Measurements from ENCODE around the gene PCGF6. TPM values are rescaled to one million over a fixed set of nuclear protein-coding genes. Genes with fewer than 3 reads are reported as not detected.
A peak's percentile ranks its signal among the peaks of the same experiment; 100 is the strongest.

The PCGF6 gene
- total RNA-seq, 1 donor from 2014 or later = 5.4 TPM

DNA sequence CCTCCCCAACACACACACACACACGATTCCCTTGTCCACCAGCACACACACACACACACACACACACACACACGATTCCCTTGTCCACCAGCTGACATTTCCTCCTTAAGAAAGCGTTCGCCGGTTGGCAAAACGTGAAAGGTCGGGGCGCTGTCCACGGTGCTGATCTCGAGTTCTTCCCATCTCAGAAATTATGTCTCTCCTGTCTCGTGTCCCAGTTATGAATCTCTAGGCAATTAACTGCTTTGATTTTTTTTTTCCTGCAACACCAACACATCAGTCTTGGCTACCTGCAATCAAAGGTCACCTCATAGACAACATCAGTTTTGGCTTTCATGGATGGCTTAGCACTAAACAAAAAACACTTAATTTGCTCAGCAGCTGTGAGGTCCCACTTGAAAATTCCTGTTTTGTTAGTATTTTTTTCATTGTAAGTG lies 72.1 kb downstream of the PCGF6 start:
- TF ChIP-seq, protein P1, sequence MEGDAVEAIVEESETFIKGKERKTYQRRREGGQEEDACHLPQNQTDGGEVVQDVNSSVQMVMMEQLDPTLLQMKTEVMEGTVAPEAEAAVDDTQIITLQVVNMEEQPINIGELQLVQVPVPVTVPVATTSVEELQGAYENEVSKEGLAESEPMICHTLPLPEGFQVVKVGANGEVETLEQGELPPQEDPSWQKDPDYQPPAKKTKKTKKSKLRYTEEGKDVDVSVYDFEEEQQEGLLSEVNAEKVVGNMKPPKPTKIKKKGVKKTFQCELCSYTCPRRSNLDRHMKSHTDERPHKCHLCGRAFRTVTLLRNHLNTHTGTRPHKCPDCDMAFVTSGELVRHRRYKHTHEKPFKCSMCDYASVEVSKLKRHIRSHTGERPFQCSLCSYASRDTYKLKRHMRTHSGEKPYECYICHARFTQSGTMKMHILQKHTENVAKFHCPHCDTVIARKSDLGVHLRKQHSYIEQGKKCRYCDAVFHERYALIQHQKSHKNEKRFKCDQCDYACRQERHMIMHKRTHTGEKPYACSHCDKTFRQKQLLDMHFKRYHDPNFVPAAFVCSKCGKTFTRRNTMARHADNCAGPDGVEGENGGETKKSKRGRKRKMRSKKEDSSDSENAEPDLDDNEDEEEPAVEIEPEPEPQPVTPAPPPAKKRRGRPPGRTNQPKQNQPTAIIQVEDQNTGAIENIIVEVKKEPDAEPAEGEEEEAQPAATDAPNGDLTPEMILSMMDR (IDR thresholded peaks at IDR 0.05; ENCODE audit: borderline replicate concordance) = no peak
- no peak overlapping the region for H3K27ac ChIP-seq (replicated peaks)
- no peak overlapping the region for H3K4me3 ChIP-seq
- H3K36me3 ChIP-seq = no peaks in the 10 kb centered on the region
- H3K27me3 ChIP-seq (ENCODE audit: low read depth) = peaks cover 98% of the 10 kb centered on the region
- no peaks in the 10 kb centered on the region for H3K9me3 ChIP-seq (replicated peaks)
- intact Hi-C loops (cut with micrococcal nuclease) = no loop called here
- DNase-seq = peak; percentile 36
- peaks cover 16% of the 10 kb centered on the region for H3K4me1 ChIP-seq

DNA sequence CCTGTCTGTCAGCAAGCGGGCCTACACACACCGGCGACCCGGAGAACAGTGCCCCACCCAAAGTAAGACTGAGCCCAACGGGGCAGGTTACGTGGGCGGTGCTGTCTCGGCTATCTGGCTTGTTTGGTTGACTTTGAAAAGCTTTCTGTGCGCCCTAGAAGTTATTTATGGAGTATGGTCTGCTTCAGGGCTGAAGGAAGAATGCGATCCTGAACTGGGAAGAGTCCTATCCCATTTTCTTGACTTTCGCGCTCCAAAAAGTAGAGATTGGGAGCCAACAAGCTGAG lies 72.5 kb downstream of the PCGF6 start:
- Histone ChIP-seq H3K27me3 (ENCODE audit: low read depth) (peaks cover 97% of the 10 kb centered on the region), H3K4me1 (peaks cover 16% of the 10 kb centered on the region), H3K27ac (replicated peaks) (no peak overlapping the region), H3K9me3 (replicated peaks) (no peaks in the 10 kb centered on the region), H3K36me3 (no peaks in the 10 kb centered on the region), H3K4me3 (no peak overlapping the region)
- TF ChIP-seq, protein P1 (IDR thresholded peaks at IDR 0.05; ENCODE audit: borderline replicate concordance) = no peak
- DNase-seq = no peak
- intact Hi-C loops (cut with micrococcal nuclease) = no loop called here

GRCh38 chr10:103277713-103278536 lies 73.0 kb downstream of the PCGF6 start:
- TF ChIP-seq, protein P1 (IDR thresholded peaks at IDR 0.05; ENCODE audit: borderline replicate concordance) = no peak
- Histone ChIP-seq H3K4me1 (peaks cover 16% of the 10 kb centered on the region), H3K27ac (replicated peaks) (no peak overlapping the region), H3K27me3 (ENCODE audit: low read depth) (peaks cover 97% of the 10 kb centered on the region), H3K4me3 (peak overlapping the region; percentile 54), H3K9me3 (replicated peaks) (no peaks in the 10 kb centered on the region), H3K36me3 (no peaks in the 10 kb centered on the region)
- no peak for DNase-seq
- intact Hi-C loops (cut with micrococcal nuclease) = no loop called here

DNA sequence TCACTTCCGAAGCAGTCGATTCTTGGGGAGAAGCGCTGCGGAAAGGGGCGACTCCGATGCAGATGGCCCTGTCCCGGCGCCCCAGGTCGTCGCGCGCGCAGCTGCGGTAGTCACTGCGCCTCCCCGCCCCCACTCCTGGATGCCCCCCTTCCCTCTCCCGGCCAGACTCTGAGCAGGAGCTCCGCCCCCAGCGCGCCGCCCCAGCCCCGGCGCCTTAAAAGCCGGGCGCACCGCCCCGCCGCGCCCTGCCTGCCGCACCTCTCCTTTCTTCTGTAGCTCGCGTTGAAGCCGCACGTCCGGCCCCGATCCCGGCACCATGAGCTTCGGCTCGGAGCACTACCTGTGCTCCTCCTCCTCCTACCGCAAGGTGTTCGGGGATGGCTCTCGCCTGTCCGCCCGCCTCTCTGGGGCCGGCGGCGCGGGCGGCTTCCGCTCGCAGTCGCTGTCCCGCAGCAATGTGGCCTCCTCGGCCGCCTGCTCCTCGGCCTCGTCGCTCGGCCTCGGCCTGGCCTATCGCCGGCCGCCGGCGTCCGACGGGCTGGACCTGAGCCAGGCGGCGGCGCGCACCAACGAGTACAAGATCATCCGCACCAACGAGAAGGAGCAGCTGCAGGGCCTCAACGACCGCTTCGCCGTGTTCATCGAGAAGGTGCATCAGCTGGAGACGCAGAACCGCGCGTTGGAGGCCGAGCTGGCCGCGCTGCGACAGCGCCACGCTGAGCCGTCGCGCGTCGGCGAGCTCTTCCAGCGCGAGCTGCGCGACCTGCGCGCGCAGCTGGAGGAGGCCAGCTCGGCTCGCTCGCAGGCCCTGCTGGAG lies 73.8 kb downstream of the PCGF6 start, which contains the start of gene INA:
INA (plus strand) TSS at position 243 of the 817 bp plus-strand sequence; CDS start at position 317, 74 bp downstream.
- Histone ChIP-seq H3K27ac (replicated peaks) (no peak within 1 kb of the TSS), H3K27me3 (ENCODE audit: low read depth) (peaks cover 95% of the 10 kb centered on the region), H3K4me1 (peaks cover 16% of the 10 kb centered on the region), H3K9me3 (replicated peaks) (no peaks in the 10 kb centered on the region), H3K4me3 (peak within 1 kb of the TSS; percentile 54), H3K36me3 (no peaks in the 10 kb centered on the region)
- DNase-seq = no peak
- TF ChIP-seq, protein P1 (IDR thresholded peaks at IDR 0.05; ENCODE audit: borderline replicate concordance) = no peak
- intact Hi-C loops (cut with micrococcal nuclease) = no loop called here

DNA sequence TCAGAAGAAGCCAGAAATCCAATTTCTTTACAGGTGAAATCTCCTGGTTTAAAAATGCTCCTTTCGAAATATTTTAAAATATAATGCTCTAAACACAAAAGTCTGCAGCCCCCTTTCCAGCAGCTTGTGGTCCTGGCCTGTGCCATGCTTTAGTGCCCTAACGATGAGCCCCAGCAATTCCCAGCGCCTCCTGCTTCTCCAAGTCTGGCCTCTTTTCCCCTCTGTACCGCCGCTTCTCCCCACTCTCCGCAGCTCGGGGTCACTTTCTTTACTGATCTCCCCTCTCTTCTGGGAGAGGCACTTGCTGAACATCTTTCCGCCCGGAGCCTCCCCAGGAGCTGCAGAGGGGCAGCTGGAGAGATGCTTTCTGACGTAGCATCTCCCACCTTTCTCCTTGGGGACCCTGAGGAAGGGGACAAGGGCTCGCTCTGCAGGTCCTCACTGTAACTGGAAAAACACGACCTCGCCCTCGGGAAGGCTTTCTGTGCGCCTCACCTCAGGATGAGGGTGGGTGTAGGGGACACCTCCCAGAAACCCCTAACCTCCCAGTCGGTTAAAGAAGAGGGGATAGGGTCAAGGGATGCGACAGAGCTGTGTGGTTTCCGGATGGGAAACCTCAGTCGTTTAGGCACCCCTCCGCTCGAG lies 74.6 kb downstream of the PCGF6 start:
- peaks cover 91% of the 10 kb centered on the region for H3K27me3 ChIP-seq (ENCODE audit: low read depth)
- peaks cover 16% of the 10 kb centered on the region for H3K4me1 ChIP-seq
- no peaks in the 10 kb centered on the region for H3K36me3 ChIP-seq
- no peak for DNase-seq
- TF ChIP-seq, protein P1 (IDR thresholded peaks at IDR 0.05; ENCODE audit: borderline replicate concordance) = no peak
- intact Hi-C loops (cut with micrococcal nuclease) = no loop called here
- peak overlapping the region; percentile 54 for H3K4me3 ChIP-seq
- no peak overlapping the region for H3K27ac ChIP-seq (replicated peaks)
- no peaks in the 10 kb centered on the region for H3K9me3 ChIP-seq (replicated peaks)

Data from left ventricle myocardium inferior (tissue), 1 donor.